HepG2 (cell line): ENCODE measurements around the gene HPGD. TPM values are rescaled to one million over a fixed set of nuclear protein-coding genes. Genes with fewer than 3 reads are reported as not detected.

Experiments used
- ATRX ChIP-seq: sonication (generic); formaldehyde crosslinking; IDR thresholded peaks from 2 replicates; pipeline ENCODE4 v1.4.0; 2020; ENCODE audit warnings: missing genetic modification reagents, borderline replicate concordance
- IRX3 ChIP-seq: sonication (generic); formaldehyde crosslinking; IDR thresholded peaks from 2 replicates; pipeline ENCODE4 v1.8.1; 2023; ENCODE audit warnings: mild to moderate bottlenecking, low read depth, missing genetic modification reagents, borderline replicate concordance
- polyA plus RNA-seq, 8 experiments: library from polyadenylated mRNA; depleted of rRNA in 3 of 8; stranded (reverse) in 7 of 8; unstranded in 1 of 8; fragments of >200 nt; fragmentation: Illumina TruSeq in 4 of 8; extraction: Trizol in 4 of 8; gene quantifications; 2 replicates each; pipeline versions ENCODE4 v1.2.1 to v1.2.3, GENCODE V29; 2011 to 2016; ENCODE audit warnings: low read depth in 4 of 8, missing spikeins in 1 of 8, mixed read lengths in 1 of 8; ENCODE audit not compliant: insufficient read depth in 1 of 8
- total RNA-seq, 5 experiments: library from RNA; depleted of rRNA; stranded (reverse); fragments of >200 nt; fragmentation: Illumina TruSeq; extraction: Trizol; gene quantifications; 2 replicates each; pipeline ENCODE4 v1.2.3, GENCODE V29; 2016; ENCODE audit warnings: low read depth in 1 of 5
- TF ChIP-seq, protein P1 (sequence below): fragments of 450-650 bp; IDR thresholded peaks from 2 replicates; pipeline ENCODE4 v1.6.1; 2016
- TF ChIP-seq, protein P2 (sequence below): sonication (generic); formaldehyde crosslinking; IDR thresholded peaks from 2 replicates; pipeline ENCODE4 v1.4.0; 2020; ENCODE audit warnings: missing genetic modification reagents, borderline replicate concordance
- TF ChIP-seq, protein P3 (sequence below): sonication (generic); formaldehyde crosslinking; IDR thresholded peaks from 2 replicates; pipeline ENCODE4 v1.5.0; 2020; ENCODE audit warnings: mild to moderate bottlenecking, missing genetic modification reagents, moderate library complexity

HPGD gene
- total and polyA plus RNA-seq, 2 of the 13 experiments (the other 11 are each of a cell fraction or from before 2014, with no cell fraction given), result 0.13 to 0.24 TPM

DNA sequence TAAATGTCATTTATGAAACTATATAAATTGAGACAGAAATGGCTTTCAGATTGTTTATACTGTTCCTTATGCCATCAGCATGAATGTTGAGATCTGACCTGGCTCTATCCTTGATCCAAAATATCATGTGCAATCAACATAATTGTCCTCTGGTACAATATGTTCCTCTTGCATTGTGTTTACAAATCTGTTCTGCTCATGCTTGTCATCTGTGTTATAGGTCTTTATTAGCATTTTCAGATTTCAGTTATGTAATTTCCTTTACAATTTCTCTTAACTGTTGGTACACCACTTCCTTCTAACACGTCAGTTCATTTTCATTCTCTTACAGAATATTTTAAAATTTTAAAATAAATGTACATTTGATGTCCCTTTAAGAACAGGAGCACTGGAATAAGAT lies 1.6 kb downstream of the HPGD start (continued):
- TF ChIP-seq, protein P1, sequence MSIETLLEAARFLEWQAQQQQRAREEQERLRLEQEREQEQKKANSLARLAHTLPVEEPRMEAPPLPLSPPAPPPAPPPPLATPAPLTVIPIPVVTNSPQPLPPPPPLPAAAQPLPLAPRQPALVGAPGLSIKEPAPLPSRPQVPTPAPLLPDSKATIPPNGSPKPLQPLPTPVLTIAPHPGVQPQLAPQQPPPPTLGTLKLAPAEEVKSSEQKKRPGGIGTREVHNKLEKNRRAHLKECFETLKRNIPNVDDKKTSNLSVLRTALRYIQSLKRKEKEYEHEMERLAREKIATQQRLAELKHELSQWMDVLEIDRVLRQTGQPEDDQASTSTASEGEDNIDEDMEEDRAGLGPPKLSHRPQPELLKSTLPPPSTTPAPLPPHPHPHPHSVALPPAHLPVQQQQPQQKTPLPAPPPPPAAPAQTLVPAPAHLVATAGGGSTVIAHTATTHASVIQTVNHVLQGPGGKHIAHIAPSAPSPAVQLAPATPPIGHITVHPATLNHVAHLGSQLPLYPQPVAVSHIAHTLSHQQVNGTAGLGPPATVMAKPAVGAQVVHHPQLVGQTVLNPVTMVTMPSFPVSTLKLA, result no peak
- TF ChIP-seq, protein P2, sequence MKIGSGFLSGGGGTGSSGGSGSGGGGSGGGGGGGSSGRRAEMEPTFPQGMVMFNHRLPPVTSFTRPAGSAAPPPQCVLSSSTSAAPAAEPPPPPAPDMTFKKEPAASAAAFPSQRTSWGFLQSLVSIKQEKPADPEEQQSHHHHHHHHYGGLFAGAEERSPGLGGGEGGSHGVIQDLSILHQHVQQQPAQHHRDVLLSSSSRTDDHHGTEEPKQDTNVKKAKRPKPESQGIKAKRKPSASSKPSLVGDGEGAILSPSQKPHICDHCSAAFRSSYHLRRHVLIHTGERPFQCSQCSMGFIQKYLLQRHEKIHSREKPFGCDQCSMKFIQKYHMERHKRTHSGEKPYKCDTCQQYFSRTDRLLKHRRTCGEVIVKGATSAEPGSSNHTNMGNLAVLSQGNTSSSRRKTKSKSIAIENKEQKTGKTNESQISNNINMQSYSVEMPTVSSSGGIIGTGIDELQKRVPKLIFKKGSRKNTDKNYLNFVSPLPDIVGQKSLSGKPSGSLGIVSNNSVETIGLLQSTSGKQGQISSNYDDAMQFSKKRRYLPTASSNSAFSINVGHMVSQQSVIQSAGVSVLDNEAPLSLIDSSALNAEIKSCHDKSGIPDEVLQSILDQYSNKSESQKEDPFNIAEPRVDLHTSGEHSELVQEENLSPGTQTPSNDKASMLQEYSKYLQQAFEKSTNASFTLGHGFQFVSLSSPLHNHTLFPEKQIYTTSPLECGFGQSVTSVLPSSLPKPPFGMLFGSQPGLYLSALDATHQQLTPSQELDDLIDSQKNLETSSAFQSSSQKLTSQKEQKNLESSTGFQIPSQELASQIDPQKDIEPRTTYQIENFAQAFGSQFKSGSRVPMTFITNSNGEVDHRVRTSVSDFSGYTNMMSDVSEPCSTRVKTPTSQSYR, result no peak
- TF ChIP-seq, protein P3, sequence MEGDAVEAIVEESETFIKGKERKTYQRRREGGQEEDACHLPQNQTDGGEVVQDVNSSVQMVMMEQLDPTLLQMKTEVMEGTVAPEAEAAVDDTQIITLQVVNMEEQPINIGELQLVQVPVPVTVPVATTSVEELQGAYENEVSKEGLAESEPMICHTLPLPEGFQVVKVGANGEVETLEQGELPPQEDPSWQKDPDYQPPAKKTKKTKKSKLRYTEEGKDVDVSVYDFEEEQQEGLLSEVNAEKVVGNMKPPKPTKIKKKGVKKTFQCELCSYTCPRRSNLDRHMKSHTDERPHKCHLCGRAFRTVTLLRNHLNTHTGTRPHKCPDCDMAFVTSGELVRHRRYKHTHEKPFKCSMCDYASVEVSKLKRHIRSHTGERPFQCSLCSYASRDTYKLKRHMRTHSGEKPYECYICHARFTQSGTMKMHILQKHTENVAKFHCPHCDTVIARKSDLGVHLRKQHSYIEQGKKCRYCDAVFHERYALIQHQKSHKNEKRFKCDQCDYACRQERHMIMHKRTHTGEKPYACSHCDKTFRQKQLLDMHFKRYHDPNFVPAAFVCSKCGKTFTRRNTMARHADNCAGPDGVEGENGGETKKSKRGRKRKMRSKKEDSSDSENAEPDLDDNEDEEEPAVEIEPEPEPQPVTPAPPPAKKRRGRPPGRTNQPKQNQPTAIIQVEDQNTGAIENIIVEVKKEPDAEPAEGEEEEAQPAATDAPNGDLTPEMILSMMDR (CRISPR knock-in tag), result no peak
- TF ChIP-seq IRX3 (CRISPR knock-in tag) (no peak), ATRX (no peak)
